Left forelimb (tissue), 1 donor: ENCODE measurements around the gene LIF.
"Not testable (repeated sequence)": the region's sequence is repeated elsewhere in the genome, so short reads cannot be mapped to it uniquely, and the experiment has no call there.

Source experiments
- DNase-seq: peaks from one replicate; pipeline ENCODE4 v3.0.0-alpha.2; 2018; ENCODE audit warnings: low spot score

Gene LIF

DNA sequence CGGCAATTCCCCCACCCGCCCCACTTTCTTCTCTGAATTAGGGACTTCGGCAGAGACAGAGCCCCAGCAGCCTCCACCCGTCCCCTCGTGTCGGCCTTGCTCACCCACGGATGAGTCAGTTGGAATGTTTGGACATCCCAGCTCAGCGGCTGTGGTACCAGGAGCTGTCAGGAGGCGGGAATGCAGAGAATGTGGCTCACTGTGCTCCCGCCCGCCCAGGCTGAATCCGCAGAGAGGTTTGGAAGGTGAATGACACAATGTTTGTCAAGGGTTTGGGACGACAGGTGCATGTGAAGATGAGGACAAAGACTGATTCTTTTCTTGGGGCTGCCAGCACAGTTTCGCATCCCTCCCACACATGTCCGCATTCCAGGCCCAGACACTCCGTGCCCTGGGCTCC lies 39.6 kb downstream of the LIF start:
- DNase-seq = no peak

DNA sequence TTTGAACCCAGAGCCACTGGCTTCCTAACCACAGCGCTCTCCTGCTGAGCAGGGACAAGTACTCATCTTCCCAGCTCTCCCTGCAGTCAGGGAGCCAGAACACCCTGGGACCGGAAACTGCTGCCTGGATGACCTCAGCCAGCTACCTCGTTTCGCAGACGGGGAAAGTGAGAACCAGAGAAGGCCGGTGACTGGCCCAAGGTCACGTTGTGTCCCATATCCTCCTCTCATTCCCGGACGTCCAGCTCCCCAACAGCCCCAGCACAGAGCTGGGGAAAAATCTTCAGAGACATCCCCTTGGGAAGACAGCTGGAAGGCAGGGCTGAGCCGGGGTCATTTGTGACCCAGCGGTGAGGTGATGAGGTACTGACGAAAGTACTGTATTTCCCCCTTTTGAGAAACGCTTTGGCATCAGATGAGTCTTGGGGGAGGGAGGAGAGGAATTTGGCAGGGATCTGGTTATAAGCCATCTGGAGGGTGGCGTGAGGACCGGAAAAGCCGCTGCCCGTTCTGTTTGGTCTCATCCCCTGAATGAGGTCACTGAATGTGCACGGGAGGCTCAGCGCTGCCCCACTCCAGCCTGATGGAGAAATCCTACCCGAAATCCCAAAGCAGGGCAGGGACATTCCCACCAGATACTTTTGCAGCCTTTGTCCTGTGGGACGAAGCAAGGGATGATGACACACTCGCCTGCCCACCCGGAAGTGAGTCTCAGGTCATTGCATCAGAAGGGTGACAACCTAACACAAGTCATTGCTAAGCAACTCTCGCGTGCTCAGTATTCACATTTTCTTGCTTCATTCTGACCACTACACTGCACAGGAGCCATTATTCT lies 41.1 kb downstream of the LIF start:
- no peak for DNase-seq

DNA sequence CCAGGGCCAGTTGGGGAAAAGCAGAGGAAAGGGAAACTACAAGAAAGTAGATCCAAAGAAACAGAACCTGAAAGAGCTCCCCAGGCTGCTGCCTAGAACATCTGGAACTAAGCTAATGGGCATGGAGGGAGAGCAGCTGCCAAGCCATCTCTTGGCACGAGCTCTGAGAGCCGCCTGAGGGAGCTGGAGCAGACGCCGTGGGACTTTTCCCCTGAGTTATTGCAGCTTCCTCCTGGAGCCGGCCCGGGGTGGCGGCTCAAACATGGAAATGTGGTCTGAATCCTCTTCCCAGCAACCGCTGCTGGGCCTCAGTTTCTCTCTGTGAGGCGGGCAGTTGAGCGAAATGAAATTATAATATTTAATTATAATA lies 41.8 kb downstream of the LIF start:
- no peak for DNase-seq

DNA sequence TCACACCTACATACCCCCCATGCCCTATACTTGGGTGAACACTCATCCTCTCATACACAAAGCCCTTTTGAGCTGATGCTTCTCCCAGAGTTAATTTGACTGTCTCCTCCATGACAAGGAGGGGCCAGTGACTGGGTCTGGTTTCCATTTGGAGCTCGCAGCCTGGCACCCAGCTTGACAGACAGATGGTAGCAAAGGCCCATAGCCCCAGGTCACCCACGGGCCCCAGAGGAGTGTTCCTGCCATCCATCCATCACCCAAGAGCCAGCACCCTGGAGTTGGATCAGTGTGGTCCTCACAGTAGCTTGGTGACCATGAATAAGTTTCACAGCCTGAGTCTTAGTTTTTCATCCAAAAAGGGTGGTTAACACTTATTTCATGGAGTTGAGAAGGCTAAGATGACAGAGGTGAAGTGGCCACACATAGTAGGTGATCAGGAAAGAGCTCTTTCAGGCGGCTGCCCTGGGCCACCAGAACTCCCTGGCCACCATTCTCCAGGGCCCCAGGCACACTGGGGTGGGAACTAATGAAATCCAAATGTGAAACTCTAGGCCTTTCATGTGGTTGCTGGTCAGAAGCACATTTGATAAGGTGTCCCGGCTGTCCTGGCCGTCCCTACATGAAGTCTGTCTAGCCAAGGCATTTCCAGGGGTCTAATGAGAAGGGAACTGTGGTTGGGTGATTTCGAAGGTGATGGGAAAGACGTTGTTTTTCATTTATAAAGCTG lies 42.4 kb downstream of the LIF start:
- DNase-seq = no peak

DNA sequence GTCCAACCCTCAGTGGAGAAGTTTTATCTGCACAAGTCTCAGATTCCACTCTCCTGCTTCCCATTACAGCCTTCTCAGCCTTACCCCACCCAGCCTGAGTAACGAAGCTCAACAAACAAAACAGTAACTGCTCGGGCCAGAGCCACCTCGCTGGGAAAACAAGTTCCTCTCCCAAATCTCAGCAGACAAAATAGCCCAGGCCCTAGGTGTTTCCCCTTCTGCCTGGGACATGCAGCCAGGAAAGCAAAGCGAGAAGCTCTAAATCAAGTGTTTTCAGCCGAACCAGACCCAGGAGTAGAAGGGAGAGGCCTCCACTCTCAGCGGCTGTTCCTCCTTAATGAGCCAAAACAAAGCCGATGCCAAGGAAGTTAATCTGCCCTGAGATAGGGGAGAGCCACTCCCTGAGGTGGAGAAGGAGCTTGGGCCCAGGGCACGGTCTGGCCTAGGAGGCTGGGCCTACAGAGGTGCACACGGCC lies 44.0 kb downstream of the LIF start:
- no peak for DNase-seq

DNA sequence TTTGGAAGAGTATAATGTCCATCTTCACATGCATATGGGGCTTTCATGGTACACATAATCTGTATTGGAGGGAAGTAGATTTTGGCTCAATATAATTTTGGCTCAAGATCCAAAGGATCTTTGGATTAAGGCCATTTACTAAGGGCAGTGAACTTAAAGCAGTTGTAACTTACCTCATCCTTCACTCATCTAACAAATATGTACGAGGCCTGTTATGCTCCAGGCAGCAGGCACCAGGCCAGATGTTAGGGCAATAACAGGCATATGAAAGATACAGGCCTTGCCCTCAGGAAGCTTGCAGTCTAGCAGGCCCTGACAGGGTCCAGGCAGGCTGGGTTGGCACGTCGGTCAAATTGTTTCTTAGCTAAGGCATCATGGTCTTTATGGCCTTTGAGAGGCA lies 44.6 kb downstream of the LIF start:
- DNase-seq = no peak

DNA sequence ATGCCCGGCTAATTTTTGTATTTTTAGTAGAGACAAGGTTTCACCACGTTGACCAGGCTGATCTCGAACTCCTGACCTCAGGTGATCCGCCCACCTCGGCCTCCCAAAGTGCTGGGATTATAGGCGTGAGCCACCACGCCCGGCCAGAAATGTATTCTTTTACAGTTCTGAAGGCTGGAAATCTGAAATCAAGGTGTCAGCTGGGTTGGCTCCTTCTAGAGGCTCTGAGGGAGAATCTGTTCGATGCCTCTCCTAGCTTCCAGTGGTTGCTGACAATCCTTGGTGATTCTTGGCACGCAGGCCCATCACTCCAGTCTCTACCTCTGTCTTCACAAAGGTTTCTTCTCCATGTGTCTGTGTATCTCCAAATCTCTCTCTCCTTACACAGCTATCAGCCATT lies 45.7 kb downstream of the LIF start:
- DNase-seq = not testable (repeated sequence)

DNA sequence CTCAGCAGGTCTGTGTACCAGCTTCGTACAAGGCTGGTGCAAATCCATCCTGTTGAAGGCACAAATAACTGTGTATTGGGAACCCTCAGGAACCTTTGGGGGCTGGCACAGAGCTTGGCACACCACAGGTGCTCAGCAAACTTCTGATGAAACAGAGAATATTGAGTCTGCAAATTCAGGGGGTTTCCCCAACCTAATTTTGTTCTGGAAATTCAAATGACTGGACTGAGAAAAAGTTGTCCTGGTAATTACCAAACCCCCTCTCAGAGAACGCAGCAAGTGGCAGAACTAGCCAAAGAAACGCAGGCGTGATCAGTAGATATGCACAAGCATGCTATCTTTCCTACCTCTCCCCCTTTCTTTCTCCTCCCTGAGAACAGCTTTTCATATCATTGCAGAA lies 47.6 kb downstream of the LIF start:
- no peak for DNase-seq

DNA sequence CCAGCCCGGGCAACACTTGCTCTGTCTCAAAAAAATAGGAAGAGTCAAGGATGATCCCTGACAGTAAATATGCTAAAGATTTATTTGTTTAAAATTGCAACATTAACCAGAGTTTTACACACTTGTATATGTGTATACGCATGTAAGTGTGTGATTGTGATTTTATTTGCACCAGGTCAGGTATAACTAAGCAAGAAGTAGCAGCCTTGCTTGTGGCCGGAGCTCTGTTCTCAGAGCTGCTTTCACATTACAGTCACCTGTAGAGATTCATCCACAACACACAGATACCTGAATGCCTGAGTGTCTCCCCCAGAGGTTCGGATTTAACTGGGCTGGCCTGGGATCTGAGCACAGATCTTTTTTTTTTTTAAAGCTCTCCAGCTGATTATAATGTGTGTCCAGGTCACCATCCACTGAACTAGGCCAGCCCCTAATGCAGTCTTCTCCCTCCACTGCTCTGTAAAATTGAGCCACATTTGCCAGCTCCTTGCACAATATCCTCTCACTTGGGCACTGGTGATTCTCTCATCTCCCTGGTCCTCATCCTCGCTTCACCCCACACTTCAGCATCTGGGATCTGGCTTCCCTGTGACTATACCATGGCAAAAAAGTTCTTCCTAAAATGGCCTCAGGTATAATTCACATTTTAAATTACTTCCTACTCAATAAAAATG lies 48.3 kb downstream of the LIF start:
- DNase-seq = no peak

DNA sequence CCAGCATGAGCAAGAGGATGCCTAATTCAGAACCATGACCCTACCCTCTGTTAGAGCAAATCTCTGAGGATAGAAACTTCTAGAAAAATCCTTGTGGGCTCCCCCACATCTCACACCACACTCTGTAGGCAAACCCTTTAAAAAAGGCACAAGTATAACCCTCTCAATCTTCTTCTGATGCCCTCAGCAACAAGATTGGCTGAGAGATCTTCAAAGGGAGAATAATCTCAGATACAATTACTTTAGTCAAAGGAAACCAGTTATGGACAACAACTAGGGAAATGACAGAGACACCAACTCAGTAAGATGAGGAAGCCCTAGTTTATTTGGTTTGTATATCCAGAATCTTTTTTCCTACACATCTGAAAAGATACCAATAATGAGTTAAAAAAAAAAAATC lies 49.2 kb downstream of the LIF start:
- DNase-seq = no peak

DNA sequence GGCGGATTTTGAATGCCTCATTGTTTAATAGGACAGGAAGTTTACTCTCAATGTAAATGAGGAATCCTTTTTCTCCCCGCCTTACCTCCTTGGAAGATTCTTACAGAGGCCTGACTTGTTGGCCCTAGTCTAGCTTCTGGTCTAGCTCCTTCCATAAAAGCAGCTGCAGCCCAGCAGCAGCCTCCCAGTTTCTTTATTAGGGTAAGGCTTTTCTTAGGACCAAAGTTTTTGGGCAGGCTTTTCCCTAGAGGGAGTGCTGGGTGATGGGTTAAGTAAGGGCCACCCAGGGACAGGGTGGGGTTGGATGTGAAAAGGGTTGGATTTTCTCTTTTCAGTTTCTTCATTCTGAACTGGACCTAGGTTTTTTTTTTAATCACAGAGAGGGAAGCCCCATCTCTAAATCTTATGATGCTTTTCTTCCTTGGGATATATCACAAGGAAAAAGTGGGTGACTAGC lies 49.7 kb downstream of the LIF start:
- no peak for DNase-seq

DNA sequence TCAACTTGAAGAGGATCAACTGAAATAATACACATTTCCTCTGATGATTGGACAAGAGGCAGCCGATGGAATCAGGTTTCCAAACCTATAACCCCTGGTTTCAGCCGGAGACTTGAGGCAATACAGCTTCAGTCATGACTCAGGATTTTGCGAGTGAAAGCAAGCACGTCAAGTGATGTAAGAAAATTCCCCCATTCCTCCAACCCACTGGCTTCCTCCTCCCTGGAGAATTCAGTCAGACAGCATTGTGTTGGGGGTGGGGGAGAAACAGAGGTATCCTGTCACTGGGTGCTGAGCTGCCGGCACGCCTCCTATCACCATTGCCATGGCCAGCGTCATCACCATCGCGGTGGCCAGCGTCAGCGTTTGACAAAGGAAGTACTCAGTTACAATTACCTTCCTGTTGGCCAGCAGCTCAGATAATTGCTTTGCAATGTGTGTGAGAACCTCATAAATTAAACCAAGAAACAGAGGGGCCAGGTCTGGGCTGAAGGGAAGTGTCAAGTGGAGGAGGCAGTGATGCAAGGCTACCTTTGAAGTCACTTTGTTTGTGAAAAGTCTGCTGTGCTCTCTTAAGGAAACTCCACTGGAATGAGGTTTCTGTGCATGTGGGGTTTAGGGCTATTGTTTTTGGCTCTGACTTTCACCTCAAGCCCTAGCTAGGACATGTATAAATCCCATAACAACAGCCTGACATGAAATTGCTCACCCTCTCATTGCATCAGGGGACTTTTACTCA lies 50.2 kb downstream of the LIF start:
- peak; percentile 89 for DNase-seq

DNA sequence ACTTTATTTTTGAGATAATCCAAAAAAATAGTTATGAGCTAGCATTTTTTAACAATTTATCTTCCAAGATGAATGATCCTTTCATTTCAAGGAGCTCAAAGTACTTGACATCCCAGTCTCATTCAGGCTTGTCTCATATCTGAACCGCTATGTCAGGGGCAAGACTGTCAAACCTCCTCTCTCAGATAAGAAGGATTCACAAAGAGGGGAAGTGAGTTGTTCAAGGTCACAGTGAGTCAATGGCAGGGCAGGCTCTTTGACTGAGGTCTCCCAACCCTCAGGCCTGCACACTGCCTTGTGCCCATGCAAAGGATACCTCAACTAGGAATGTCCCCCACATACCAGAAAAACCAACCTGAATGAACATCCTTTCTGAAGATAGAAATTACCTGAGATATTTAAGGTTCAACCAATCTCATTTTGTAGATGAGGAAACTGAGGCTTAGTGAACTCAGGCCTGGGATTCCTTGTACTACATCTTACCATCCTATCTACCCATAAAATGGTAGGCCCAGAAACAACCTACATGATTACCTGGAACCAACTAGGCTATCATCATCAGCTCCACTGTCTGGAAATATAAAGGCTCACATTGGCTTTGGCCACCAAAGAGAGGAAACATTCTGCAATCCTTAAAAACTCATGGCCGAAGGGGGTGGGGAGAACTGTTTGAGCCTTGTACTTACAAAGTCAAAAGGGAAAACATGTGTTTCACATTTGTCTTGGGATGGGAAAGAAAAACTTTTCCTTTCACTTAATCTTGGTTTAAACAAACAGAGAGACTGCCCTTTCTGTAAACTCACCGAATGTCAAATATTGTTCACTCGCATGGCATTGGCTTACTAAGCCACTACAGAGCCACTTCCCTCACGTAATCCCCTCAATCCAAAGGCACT lies 51.1 kb downstream of the LIF start:
- DNase-seq = no peak

DNA sequence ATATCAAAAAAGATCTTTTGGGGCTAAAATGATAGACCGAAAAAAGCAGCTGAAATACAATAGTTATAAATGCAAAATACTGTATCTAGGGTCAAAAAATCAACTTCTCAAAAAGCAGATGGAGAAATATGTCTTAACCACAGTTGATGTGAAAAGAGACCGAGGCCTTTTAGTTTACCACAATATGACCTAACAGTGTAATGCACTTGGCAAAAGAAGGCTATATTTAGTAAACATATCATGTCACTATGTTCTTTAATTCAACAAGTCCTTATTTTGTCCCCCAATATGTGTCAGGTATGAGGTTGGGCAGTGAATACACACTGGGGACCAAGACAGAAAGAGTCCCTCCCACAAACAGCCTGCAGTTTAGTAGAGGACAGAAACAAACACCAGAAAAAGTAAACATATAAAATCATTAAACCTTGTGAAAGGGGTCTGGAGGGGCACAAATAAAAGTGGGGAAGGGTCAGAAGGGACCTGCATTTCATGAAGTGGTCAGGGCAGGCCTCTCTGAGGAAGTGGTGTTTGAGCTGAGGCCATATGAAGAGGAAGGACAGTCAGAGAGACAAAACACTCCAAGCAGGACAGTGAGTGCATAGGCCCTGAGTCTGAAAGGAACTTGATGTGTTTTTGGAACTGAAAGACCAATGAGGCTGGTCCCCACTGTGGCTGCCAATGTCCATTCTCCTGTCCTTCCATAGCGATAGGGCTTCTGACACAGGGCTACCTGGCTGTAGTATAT lies 53.4 kb downstream of the LIF start:
- DNase-seq = no peak

DNA sequence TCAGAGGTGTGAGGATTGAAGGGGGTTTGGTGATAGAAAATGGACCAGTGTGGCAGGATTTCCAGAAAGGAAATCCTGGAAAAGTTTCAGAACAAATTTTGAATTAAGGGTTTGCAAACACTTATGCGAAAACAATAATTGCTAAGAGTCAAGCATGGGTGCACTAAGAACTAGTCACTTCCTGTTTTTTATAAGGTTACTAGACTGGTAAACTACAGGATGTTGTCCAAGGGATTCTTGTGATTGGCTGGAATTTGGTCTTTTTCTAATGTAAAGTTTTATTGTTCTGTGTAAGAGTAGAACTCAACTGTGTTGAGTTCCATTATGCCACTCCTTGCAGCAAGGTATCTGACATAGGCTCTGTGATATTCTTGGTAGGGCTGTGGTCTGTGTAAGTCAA lies 54.1 kb downstream of the LIF start:
- DNase-seq = no peak

DNA sequence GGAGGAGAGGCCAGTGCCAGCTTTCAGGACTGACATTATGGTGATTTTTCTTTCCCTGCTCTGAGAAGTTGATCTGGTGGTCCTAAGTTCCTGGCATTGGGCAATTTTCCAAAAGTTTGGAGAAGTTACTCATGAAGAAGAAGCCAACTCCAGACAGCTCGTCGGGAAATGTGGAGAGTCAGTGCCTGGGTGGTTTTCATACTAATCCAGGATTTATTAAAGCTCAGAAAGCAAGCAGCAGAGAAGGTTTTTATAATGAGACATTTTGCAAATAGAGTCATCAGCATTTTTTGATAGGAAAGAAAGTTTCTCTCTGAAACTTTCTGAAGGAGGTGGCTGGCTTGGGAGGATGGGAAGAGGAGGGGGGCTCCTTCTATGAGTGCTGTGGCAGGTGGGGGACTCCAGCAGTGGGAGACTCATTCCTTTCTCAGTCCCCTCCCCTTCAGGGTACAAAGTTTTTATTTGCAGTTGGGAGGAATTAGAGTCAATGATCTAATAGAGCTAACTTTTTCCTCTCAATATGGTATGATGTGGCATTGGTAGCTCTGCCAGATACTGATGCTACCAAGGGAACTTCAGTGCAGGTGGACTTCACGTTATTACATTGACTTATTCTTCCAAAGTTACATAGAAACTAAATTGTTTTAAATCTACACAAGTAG lies 55.4 kb downstream of the LIF start:
- no peak for DNase-seq

DNA sequence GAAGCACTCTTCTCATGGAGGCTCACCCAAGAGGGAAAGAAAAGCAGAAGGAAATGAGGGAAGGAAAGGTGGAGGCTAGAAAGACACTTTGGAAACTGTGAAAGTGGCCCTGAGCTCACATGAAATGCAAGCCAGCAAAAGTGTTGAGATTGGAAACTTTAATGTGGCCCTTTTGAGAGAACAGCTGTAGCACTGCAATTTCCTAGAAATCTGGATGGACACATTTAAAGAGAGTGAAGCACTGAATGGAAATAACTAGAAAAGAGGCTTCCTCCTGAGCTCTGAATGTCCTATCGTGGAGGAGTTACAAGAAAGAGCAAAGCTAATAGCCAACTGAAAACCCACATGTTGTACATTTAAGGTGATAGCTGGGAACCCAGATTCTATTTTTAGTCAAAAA lies 56.0 kb downstream of the LIF start:
- DNase-seq = no peak
